ENCODE results near the gene TUBGCP5.
"Not testable (repeated sequence)": the region's sequence is repeated elsewhere in the genome, so short reads cannot be mapped to it uniquely, and the experiment has no call there.

The TUBGCP5 gene

GRCh38 chr15:23039917-23040281 lies 530 bp upstream of the TUBGCP5 start:
- DNase-seq, result no peak

- DNase-seq, result no peak
Measured at GRCh38 chr15:23038726-23039142, 635 bp downstream of the TUBGCP5 start.

- no peak for DNase-seq
Measured at GRCh38 chr15:23035964-23036566, 3.3 kb downstream of the TUBGCP5 start.

- no peak for DNase-seq
Measured at GRCh38 chr15:23033979-23034378, 5.4 kb downstream of the TUBGCP5 start.

- DNase-seq, result no peak
Measured at GRCh38 chr15:23026218-23026617, 13.2 kb downstream of the TUBGCP5 start.

- DNase-seq, result no peak
Measured at GRCh38 chr15:23022156-23022555, 17.2 kb downstream of the TUBGCP5 start.

- no peak for DNase-seq
Measured at GRCh38 chr15:23014394-23015000, 24.9 kb downstream of the TUBGCP5 start.

GRCh38 chr15:23013681-23014080 lies 25.7 kb downstream of the TUBGCP5 start:
- no peak for DNase-seq

GRCh38 chr15:23012616-23013015 lies 26.8 kb downstream of the TUBGCP5 start:
- DNase-seq, result not testable (repeated sequence)

GRCh38 chr15:23003736-23004135 lies 35.6 kb downstream of the TUBGCP5 start:
- DNase-seq, result no peak

- DNase-seq, result no peak
Measured at GRCh38 chr15:23002920-23003319, 36.4 kb downstream of the TUBGCP5 start.

GRCh38 chr15:22995795-22996194 lies 43.6 kb downstream of the TUBGCP5 start:
- DNase-seq, result no peak

GRCh38 chr15:22992024-22992326 lies 47.4 kb downstream of the TUBGCP5 start:
- no peak for DNase-seq

GRCh38 chr15:22989576-22990477 lies 49.5 kb downstream of the TUBGCP5 start:
- no peak for DNase-seq

GRCh38 chr15:22988811-22989210 lies 50.6 kb downstream of the TUBGCP5 start:
- DNase-seq, result no peak

GRCh38 chr15:22981931-22982330 lies 57.4 kb downstream of the TUBGCP5 start:
- DNase-seq, result not testable (repeated sequence)

GRCh38 chr15:22981051-22981840 lies 58.1 kb downstream of the TUBGCP5 start:
- no peak for DNase-seq

GRCh38 chr15:22980189-22981050 lies 58.9 kb downstream of the TUBGCP5 start, which contains the start of gene CYFIP1:
TSS of gene CYFIP1 (minus strand) at chr15:22980368. CDS start at chr15:22947285, 33,083 bp downstream.
- peak in 1 of 2 experiments; percentile 16 for DNase-seq

- DNase-seq, result peak; percentile 3 to 11
Measured at GRCh38 chr15:22979238-22980188, 59.9 kb downstream of the TUBGCP5 start.

- DNase-seq, result no peak
Measured at GRCh38 chr15:22978691-22979237, 60.6 kb downstream of the TUBGCP5 start.

GRCh38 chr15:22974745-22975144 lies 64.6 kb downstream of the TUBGCP5 start:
- DNase-seq, result no peak

Measured in NCI-H187 (cell line).